Fibroblast of skin of scalp (primary cell): ENCODE measurements around the gene XDH.

Source experiments
- DNase-seq: peaks from one replicate; pipeline ENCODE4 v3.0.0-alpha.2; 2013

The XDH gene

GRCh38 chr2:31365348-31365747 is 49.2 kb downstream of the XDH start:
- DNase-seq = no peak

DNA sequence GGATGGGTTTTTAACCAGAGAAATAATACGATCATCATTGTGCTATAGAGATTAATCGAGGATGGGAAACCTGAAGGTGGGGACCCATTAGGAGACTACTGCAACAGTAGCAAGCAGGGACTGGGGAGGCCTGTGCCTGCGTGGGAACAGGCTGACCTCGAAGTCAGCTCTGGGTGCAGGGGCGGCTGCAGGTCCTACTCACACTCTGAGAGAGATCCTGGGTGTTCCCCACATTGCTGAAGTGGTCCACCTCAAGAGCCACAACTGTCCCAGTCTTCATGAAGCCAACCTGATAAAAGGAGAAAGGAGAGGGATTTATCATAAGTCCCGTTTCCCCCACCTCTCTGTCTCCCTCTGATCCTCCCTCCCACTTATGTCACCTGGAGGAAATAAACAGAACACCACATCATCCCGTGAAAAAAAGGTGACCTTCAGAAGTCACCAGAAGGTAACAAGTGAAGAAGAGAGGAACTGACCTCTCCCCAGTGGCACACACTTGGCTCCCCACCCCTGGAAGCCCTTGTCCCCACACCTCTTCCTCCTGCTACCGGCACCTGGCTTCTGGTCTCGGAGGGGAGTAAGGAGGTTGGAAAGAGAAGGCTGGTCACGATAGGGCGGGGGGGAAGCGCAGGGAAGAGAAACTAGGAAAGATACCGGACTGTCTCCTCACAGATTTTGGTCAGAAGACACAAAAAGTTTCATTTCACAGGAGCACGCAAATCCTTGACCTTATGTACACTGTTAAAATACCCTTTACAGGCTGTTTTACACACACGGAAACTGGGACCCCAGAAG is 50.4 kb downstream of the XDH start:
- DNase-seq = no peak

DNA sequence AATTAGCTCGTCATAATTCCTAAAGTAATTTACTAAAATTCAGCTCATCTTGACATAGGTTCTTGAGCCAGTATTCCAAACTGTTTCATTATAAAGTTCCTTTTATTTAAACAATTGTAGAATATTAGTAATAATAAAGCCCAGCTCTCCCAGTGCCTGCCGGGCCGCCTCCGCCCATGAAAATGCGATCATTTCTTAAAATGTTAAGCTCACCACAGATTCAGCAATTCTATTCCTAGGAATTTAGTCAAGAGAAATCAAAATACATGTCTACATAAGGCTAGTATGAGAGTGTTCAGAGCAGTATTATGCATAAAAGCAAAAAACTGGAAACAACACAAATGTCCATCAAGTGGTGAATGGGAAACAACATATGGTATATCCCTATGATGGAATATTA is 52.0 kb downstream of the XDH start:
- no peak for DNase-seq

DNA sequence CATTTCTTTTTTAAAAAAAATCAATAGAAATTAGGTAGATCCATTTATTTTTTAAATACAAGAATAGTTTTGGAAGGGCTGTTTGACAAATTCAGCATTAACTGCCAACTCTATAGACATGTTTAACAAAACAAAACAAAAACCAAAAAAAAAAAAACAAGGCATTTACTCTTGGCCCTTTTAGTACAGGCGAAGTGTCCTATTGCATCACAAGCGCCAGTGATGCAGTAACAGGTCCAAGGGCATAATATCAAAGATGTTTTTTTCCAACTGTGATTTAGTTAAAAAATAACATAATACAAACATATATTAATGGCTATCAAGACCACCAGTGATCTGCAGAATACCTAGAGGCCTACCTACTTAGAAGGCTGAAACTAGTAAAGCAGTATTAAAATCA is 55.3 kb downstream of the XDH start:
- no peak for DNase-seq

DNA sequence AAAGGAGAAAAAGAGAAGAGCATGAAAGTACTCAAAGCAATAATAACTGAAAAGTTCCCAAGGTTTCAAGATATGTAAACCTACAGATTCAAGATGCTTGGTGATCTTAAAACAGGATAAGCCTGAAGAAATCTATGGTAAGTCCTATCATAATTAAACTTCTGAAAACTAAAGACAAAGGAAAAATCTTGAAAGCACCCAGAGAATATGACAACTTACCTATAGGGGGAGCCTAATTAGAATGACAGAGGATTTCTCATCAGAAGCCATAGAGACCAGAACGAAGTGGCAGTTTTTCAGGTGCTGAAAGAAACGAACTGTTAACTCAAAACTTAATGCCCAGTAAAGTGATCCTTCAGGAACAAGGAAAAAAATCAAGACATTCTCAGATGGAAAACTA is 59.7 kb downstream of the XDH start:
- no peak for DNase-seq

- DNase-seq = peak; percentile 70
Measured at GRCh38 chr2:31353179-31353578, 61.4 kb downstream of the XDH start.

GRCh38 chr2:31349684-31350083 is 64.9 kb downstream of the XDH start:
- DNase-seq = no peak

GRCh38 chr2:31349160-31349559 is 65.4 kb downstream of the XDH start:
- DNase-seq = no peak

GRCh38 chr2:31348618-31349017 is 65.9 kb downstream of the XDH start:
- no peak for DNase-seq

DNA sequence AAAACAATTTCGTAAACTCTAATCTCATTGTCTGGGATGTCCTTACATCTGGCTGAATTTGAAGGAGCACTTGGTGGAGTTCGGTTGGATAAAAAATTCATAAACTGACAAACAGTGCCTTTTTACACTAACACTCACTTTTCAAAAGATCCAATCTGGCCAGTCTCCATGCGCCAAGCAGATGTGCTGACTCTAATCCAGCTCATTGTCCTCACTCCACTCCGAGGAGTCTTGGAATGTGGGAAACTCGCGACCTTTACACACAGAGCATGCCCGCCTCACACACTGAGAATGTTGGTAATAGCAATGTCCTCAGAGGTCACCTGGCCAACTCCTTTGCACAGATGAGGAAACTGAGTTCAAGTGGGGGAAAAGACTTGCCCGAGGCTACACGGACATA is 66.8 kb downstream of the XDH start:
- DNase-seq = peak; percentile 46

GRCh38 chr2:31347319-31347718 is 67.2 kb downstream of the XDH start:
- DNase-seq = no peak

DNA sequence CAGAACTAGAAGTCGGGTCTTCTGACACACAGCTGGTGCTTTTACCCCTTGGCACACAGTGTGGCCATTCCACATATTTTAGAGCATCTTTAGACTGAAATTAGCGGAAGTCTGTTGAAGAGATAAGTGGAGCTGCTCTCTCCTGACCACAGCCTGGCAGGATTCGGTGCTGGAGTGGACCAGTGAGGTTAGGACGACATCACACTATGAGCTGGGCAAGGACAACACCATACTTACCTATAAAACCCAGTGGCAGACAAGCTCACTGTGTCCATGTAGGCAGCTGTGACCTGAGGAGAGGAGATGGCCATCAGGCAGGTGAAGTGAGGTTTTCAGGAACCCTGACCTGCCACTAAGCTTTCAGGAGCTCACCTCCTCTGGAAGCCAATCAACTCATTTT is 70.1 kb downstream of the XDH start:
- DNase-seq = no peak

GRCh38 chr2:31341351-31341750 is 73.2 kb downstream of the XDH start:
- no peak for DNase-seq

GRCh38 chr2:31339696-31340095 is 74.8 kb downstream of the XDH start:
- no peak for DNase-seq

GRCh38 chr2:31337860-31338259 is 76.7 kb downstream of the XDH start:
- DNase-seq = peak; percentile 88

- DNase-seq = peak; percentile 59
Measured at GRCh38 chr2:31337197-31337596, 77.3 kb downstream of the XDH start.

DNA sequence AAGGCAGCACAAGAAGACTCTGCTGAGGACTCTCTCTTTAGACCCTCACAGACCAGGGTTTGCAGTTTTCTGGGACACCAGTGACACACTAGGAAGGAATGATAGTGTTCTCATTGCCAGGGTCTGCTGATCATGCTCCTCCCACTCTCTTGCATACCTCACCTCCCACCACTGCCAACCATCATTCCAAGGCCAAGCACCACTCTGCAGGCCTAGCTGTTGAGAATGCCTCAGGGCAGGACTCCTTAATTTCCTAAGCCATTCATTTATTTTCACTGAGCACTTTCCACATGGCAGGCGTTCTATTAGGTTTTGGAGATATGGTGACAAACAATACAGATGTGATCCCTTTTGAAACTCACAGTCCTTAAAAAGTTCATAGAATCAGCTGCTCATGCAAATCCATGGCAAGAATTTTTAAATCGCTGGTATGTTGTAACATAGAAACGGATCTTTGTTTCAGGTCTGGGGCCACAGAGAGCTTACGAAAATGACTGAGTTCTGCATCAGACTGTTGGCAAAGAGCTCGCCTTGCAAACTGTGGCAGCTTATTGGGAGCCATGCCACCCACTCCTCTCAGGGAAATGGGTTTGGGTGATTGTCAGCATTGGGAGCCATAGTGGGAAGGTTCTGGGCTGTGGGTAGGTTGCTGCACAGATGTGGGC is 78.5 kb downstream of the XDH start:
- peak; percentile 89 for DNase-seq

DNA sequence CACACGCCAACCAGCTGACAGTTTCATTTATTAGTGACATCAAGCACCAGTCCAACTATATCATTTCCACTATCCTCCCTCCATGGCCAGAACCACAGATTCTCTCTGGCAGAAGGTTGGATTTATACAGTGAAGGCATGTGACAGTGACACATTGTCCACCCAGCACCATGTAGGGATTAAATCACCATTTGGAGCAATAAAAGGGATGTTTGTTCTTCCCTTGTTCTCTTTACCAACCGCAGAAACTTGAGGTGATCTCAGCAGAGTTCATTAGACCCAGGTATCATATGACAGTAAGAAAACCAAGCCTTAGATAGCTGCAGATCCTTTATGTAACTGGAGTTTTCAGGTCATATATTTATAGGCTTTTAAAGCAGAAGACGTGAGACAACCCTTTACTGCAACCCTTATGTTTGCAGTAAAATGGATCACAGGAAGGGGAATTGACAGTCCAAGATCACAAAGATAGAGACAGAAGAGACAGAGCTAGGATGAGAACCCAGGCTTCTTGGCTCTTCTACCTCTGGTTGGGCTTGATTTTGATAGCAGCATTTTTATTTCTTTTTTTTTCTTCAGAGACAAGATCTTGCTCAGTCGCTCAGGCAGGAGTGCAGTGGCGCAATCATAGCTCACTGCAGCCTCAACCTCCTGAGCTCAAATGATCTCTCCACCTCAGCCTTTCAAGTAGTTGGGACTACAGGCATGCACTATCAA is 80.1 kb downstream of the XDH start:
- DNase-seq = no peak

- DNase-seq = peak; percentile 76
Measured at GRCh38 chr2:31333527-31334183, 80.9 kb downstream of the XDH start.

DNA sequence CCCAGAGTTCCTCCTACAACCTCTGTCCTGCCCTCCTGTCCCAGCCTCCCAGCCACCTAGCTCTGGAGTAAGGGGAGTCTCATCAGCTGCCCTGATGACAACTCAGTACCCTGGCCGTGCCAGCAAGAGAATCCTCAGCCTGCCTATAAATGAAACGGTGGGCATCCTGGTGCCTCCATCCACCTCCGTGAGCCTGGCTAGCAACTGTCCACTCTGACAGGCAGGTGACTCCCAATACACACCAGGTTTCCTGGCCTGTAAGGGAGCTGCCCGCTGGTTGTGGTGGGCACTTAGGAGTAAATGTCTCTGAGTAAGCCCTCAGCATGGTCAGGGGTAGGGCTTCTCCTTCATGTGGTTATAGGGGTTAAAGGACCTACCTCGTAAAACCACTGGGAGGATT is 81.5 kb downstream of the XDH start:
- DNase-seq = no peak

DNA sequence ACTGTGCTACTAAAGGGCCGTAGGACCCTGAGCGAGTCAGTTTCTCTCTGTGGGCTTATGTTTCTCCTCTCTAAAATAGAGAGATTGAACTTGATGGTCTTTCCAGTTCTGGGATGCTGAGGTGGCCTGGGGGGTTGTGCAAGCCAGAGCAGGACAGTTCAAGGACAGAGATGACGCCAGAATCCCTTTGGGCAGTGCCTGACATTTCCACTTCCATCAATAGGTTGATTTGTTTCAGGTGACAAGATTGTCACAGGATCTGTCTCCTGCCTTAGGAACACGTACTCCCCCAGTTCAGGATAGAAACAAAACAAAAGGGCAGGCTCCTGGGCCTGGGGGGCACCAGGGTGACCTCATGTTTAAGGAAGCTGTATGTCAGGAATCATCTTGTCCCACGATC is 82.0 kb downstream of the XDH start:
- no peak for DNase-seq

GRCh38 chr2:31331156-31331555 is 83.4 kb downstream of the XDH start:
- DNase-seq = no peak

DNA sequence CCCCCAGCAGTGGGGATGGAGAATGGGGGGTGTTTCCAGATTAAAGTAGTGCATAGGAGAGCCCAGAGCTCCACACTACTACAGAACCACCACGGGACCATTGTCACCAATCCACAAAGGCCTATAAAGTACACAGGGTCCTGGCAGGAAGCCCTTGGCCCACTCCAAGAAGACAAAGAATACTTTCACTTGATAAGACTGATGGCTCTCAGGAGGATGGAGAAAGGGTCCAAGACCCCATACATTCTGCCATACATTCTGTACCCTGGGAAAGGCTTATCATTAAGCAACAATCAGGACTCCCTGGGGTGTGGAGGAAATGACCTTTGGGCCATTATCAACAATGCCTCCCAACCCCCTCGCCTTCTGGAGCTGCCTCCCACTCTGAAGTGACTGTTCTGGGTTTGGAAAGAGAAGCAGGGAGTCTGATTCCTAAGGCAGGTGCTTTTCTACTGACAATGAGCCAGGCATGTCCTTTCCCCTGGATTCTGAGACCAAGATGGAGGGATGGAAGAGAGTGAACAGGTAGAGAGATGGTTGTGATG is 85.4 kb downstream of the XDH start:
- no peak for DNase-seq
